Globus pallidus (tissue), 1 donor: ENCODE measurements around the gene LRRC32.

Experiments
- DNase-seq: peaks from one replicate; pipeline ENCODE4 v3.0.0-alpha.2; 2015; ENCODE audit warnings: low spot score

Gene LRRC32

GRCh38 chr11:76678321-76678720 is 7.8 kb upstream of the LRRC32 start:
- DNase-seq: no peak

- DNase-seq: no peak
Observed at GRCh38 chr11:76677458-76677765, 6.9 kb upstream of the LRRC32 start.

- DNase-seq: no peak
Observed at GRCh38 chr11:76676636-76677457, 6.3 kb upstream of the LRRC32 start.

GRCh38 chr11:76674517-76675400 is 4.2 kb upstream of the LRRC32 start:
- no peak for DNase-seq

GRCh38 chr11:76673176-76674142 is 2.9 kb upstream of the LRRC32 start:
- no peak for DNase-seq

- DNase-seq: no peak
Observed at GRCh38 chr11:76672431-76673175, 2.1 kb upstream of the LRRC32 start.

- no peak for DNase-seq
Observed at GRCh38 chr11:76671626-76672309, 1.2 kb upstream of the LRRC32 start.

- no peak for DNase-seq
Observed at GRCh38 chr11:76671237-76671592, 668 bp upstream of the LRRC32 start.

GRCh38 chr11:76669901-76670484 is 554 bp downstream of the LRRC32 start:
- no peak for DNase-seq

GRCh38 chr11:76668362-76669155 is 2.0 kb downstream of the LRRC32 start:
- no peak for DNase-seq

- no peak for DNase-seq
Observed at GRCh38 chr11:76667856-76668255, 2.7 kb downstream of the LRRC32 start.

- DNase-seq: no peak
Observed at GRCh38 chr11:76667271-76667818, 3.2 kb downstream of the LRRC32 start.

GRCh38 chr11:76666830-76667229 is 3.7 kb downstream of the LRRC32 start:
- no peak for DNase-seq

GRCh38 chr11:76666408-76666807 is 4.1 kb downstream of the LRRC32 start:
- DNase-seq: no peak

GRCh38 chr11:76665921-76666351 is 4.6 kb downstream of the LRRC32 start:
- DNase-seq: no peak

- DNase-seq: no peak
Observed at GRCh38 chr11:76665172-76665571, 5.4 kb downstream of the LRRC32 start.

- no peak for DNase-seq
Observed at GRCh38 chr11:76664578-76665061, 5.9 kb downstream of the LRRC32 start.

- DNase-seq: no peak
Observed at GRCh38 chr11:76663912-76664440, 6.6 kb downstream of the LRRC32 start.

- no peak for DNase-seq
Observed at GRCh38 chr11:76663486-76663810, 7.1 kb downstream of the LRRC32 start.
